ENCODE data around the gene ICAM4. TPM values are rescaled to one million over a fixed set of nuclear protein-coding genes. Genes with fewer than 3 reads are reported as not detected.

Gene ICAM4
- total and polyA plus RNA-seq, 9 of the 15 experiments (the other 6 are each of a cell fraction or from before 2014, with no cell fraction given): 14.1 to 86.1 (median 29.6) TPM

GRCh38 chr19:10270616-10271394, 15.9 kb upstream of the ICAM4 start, which contains the start of gene ICAM1 (continued):
- TF ChIP-seq HSF4 (CRISPR knock-in tag; IDR thresholded peaks at IDR 0.05; ENCODE audit: borderline replicate concordance) (no peak), JUND (IDR thresholded peaks at IDR 0.05; ENCODE audit: borderline replicate concordance, low read depth, low read length) (peak; percentile 49), JUND (tag; IDR thresholded peaks at IDR 0.05; ENCODE audit: borderline replicate concordance, low read depth, low read length) (no peak; the same call in 2 of the 3 replicates), ELK1 (CRISPR knock-in tag; IDR thresholded peaks at IDR 0.05) (no peak), ZNF395 (CRISPR knock-in tag; IDR thresholded peaks at IDR 0.05) (peak; percentile 67; the same call in 1 of the 2 replicates), ZFX (CRISPR knock-in tag; IDR thresholded peaks at IDR 0.05) (peak; percentile 66), HDAC8 (tag; IDR thresholded peaks at IDR 0.05) (no peak), ZNF253 (CRISPR knock-in tag; conservative IDR thresholded peaks at IDR 0.05) (no peak), RFX5 (IDR thresholded peaks at IDR 0.05; ENCODE audit: low read depth, low read length) (no peak), ZNF24 (IDR thresholded peaks at IDR 0.05) (peak; percentile 94), USF2 (CRISPR knock-in tag; IDR thresholded peaks at IDR 0.05) (peak; percentile 68), SMAD3 (CRISPR knock-in tag; conservative IDR thresholded peaks at IDR 0.05) (0 out of 2 replicates have a peak, but pooled peaks have one; percentile 18), SUPT5H (IDR thresholded peaks at IDR 0.05) (peak; percentile 77), MED1 (CRISPR knock-in tag; IDR thresholded peaks at IDR 0.05; ENCODE audit: borderline replicate concordance) (no peak), RCOR1 (IDR thresholded peaks at IDR 0.05; ENCODE audit: borderline replicate concordance in 1 of 2, low read depth in 2 of 2, low read length in 2 of 2) (peak; percentile 25 to 81; a peak in 3 of 4 replicates), ZNF347 (CRISPR knock-in tag; IDR thresholded peaks at IDR 0.05; ENCODE audit: low read depth) (no peak), ZNF121 (CRISPR knock-in tag; conservative IDR thresholded peaks at IDR 0.05) (peak; percentile 43; the same call in 1 of the 2 replicates), SRSF3 (IDR thresholded peaks at IDR 0.05; ENCODE audit: insufficient read depth, low read length) (no peak), ZNF282 (CRISPR knock-in tag; IDR thresholded peaks at IDR 0.05) (no peak), POLR2B (IDR thresholded peaks at IDR 0.05; ENCODE audit: low read depth, partially characterized antibody) (peak; percentile 80), ATF3 (IDR thresholded peaks at IDR 0.05) (no peak), ATF3 (CRISPR knock-in tag; conservative IDR thresholded peaks at IDR 0.05) (peak; percentile 52; the same call in 1 of the 2 replicates), PHF8 (IDR thresholded peaks at IDR 0.05; ENCODE audit: borderline replicate concordance, low read length) (peak; percentile 66; the same call in 1 of the 2 replicates), EP400 (IDR thresholded peaks at IDR 0.05) (peak; percentile 88)
